IPS-18a (cell line): ENCODE data around the gene QRFP.

Experiments
- H3K27ac ChIP-seq: one replicate; pipeline ENCODE4 v1.5.1; 2013; ENCODE audit warnings: low read length
- H3K27me3 ChIP-seq: one replicate; pipeline ENCODE4 v1.6.1; 2013; ENCODE audit warnings: mild to moderate bottlenecking, low read length; ENCODE audit not compliant: control insufficient read depth, insufficient read depth
- H3K36me3 ChIP-seq: one replicate; pipeline ENCODE4 v1.6.1; 2013; ENCODE audit warnings: low read depth, low read length; ENCODE audit not compliant: control insufficient read depth
- H3K4me1 ChIP-seq: one replicate; pipeline ENCODE4 v1.6.1; 2013; ENCODE audit warnings: low read depth, low read length; ENCODE audit not compliant: control insufficient read depth
- H3K4me3 ChIP-seq: one replicate; pipeline ENCODE4 v1.5.1; 2013; ENCODE audit warnings: low read length
- H3K9ac ChIP-seq: one replicate; pipeline ENCODE4 v1.6.1; 2013; ENCODE audit warnings: mild to moderate bottlenecking, low read length, moderate library complexity
- H3K9me3 ChIP-seq: one replicate; pipeline ENCODE4 v1.6.1; 2013; ENCODE audit warnings: low read depth, low read length; ENCODE audit not compliant: control insufficient read depth

QRFP gene

GRCh38 chr9:130867556-130867955 lies 29.1 kb downstream of the QRFP start:
- H3K36me3 ChIP-seq = peaks cover 26% of the 10 kb centered on the region
- no peak overlapping the region for H3K4me3 ChIP-seq
- H3K27ac ChIP-seq = no peak overlapping the region
- no peak overlapping the region for H3K9ac ChIP-seq
- H3K9me3 ChIP-seq = no peaks in the 10 kb centered on the region
- H3K4me1 ChIP-seq = no peaks in the 10 kb centered on the region
- no peaks in the 10 kb centered on the region for H3K27me3 ChIP-seq

- no peak overlapping the region for H3K9ac ChIP-seq
- H3K4me1 ChIP-seq = no peaks in the 10 kb centered on the region
- H3K4me3 ChIP-seq = no peak overlapping the region
- peaks cover 19% of the 10 kb centered on the region for H3K36me3 ChIP-seq
- H3K9me3 ChIP-seq = no peaks in the 10 kb centered on the region
- no peaks in the 10 kb centered on the region for H3K27me3 ChIP-seq
- H3K27ac ChIP-seq = no peak overlapping the region
Observed at GRCh38 chr9:130866474-130866965, 30.1 kb downstream of the QRFP start.

DNA sequence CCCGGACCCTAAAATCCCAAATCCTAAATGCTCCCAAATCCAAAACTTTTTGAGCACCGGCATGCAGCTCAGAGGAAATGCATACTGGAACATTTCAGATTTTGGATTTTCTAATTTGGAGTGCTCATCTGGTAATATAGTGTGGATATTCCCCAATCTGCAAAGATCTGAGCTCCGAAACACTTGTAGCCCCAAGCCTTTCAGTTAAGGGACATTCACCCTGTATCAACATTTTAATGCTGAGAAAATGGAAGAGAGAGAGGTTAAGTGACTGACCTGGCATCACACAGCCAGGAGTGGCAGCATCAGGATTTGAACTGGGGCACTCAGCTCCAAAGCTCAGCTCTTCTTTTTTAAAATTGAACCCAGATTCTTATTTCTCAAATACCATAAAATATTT lies 30.7 kb downstream of the QRFP start:
- Histone ChIP-seq H3K9me3 (no peaks in the 10 kb centered on the region), H3K27me3 (no peaks in the 10 kb centered on the region), H3K9ac (no peak overlapping the region), H3K36me3 (peaks cover 16% of the 10 kb centered on the region), H3K27ac (no peak overlapping the region), H3K4me1 (no peaks in the 10 kb centered on the region), H3K4me3 (no peak overlapping the region)

DNA sequence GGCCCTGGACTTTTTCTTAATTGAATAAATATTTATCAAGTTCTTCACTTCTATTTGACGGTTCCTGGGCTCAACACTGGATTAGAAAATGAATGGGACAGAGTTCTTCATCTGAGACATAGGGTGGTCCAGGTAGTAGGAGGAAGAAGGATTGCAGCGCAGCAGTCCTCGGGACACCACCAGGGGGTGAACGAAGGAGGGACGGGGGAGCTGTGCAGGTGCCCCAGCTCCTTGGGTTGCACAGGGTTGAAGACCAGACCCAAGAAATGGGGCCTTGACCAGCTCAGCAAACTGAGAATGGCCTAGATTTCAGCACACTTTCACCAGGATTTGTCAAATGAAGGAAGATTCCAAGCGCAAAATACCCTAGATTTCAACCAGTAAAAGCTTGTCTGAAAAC lies 32.1 kb downstream of the QRFP start:
- Histone ChIP-seq H3K4me3 (no peak overlapping the region), H3K9me3 (no peaks in the 10 kb centered on the region), H3K36me3 (peaks cover 17% of the 10 kb centered on the region), H3K27me3 (no peaks in the 10 kb centered on the region), H3K4me1 (no peaks in the 10 kb centered on the region), H3K27ac (no peak overlapping the region), H3K9ac (no peak overlapping the region)

- Histone ChIP-seq H3K36me3 (peaks cover 23% of the 10 kb centered on the region), H3K9me3 (no peaks in the 10 kb centered on the region), H3K9ac (no peak overlapping the region), H3K27me3 (no peaks in the 10 kb centered on the region), H3K27ac (no peak overlapping the region), H3K4me1 (no peaks in the 10 kb centered on the region), H3K4me3 (no peak overlapping the region)
Observed at GRCh38 chr9:130862747-130863146, 33.9 kb downstream of the QRFP start.

DNA sequence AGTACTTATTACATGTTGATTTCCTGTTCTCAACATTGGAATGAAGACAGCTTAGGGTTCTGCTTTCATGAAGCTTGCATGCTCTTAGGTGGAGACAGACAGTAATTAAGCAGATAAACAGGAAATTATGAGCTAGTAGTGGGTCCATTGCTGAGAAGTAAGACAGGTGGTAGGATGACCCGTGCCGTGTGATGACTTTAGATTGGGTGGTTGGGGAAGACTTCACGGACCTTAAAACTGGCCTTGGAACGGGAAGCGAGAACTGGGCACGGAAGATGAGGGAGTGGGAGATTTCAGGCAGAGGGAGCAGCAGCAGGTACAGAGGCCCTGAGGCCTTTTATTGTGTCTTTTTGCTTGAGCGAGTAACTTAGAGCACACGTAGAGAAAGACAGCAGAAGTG lies 34.4 kb downstream of the QRFP start:
- Histone ChIP-seq H3K4me1 (no peaks in the 10 kb centered on the region), H3K4me3 (no peak overlapping the region), H3K36me3 (peaks cover 28% of the 10 kb centered on the region), H3K27ac (no peak overlapping the region), H3K9ac (no peak overlapping the region), H3K9me3 (no peaks in the 10 kb centered on the region), H3K27me3 (no peaks in the 10 kb centered on the region)

GRCh38 chr9:130861372-130862180 lies 35.0 kb downstream of the QRFP start:
- H3K9ac ChIP-seq = no peak overlapping the region

GRCh38 chr9:130860458-130861316 lies 35.9 kb downstream of the QRFP start:
- Histone ChIP-seq H3K4me3 (no peak overlapping the region), H3K27ac (no peak overlapping the region), H3K4me1 (no peaks in the 10 kb centered on the region), H3K9me3 (no peaks in the 10 kb centered on the region), H3K36me3 (peaks cover 38% of the 10 kb centered on the region), H3K9ac (no peak overlapping the region), H3K27me3 (no peaks in the 10 kb centered on the region)

More at GRCh38 chr9:130861372-130862180, 35.0 kb downstream of the QRFP start:
- no peaks in the 10 kb centered on the region for H3K27me3 ChIP-seq
- no peaks in the 10 kb centered on the region for H3K9me3 ChIP-seq
- no peak overlapping the region for H3K27ac ChIP-seq
- no peaks in the 10 kb centered on the region for H3K4me1 ChIP-seq
- peaks cover 34% of the 10 kb centered on the region for H3K36me3 ChIP-seq
- H3K4me3 ChIP-seq = no peak overlapping the region

- Histone ChIP-seq H3K36me3 (peaks cover 50% of the 10 kb centered on the region), H3K9me3 (no peaks in the 10 kb centered on the region), H3K27ac (no peak overlapping the region), H3K27me3 (no peaks in the 10 kb centered on the region), H3K9ac (no peak overlapping the region), H3K4me1 (no peaks in the 10 kb centered on the region), H3K4me3 (no peak overlapping the region)
Observed at GRCh38 chr9:130858739-130859705, 37.6 kb downstream of the QRFP start.

DNA sequence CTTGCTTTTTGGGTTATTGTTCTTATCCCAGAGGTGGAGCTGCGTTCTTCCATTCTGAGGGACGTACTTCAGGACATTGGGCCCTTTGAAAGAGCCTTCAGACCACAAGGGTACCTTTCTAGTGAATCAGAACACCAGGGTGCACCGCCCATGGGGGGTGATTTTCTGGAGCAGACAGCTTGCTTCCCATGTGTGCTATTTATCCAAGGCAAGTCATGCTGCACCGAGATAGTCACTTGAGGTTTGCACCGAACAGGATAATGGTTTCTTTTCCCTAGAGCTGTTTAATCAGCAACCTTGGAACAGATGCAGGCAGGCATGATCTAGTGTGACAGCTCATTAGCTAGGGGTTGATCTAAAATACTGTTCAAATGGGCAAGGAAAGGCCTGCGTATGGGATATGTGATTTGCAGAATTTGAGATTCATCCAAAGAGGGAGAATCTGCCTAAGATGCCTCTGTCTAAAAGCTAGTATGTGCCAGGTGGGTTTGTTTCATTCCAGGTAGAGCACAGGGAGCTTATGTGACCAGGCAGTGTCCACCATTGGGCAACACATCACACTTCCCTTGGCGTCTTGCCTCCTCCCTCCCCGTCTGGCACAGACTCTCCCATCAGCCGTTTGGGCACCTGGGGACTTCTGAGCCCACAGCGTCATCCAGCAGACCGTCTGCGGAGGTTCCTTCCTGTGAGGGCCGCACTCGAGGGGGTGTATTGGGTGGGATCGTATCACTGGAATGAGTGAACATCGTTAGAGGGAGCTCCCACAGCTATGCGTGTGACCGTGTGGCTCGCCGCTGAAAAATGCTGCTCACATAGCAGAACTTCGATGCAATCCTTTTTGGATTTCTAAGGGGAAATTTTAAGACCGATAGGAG lies 38.5 kb downstream of the QRFP start:
- Histone ChIP-seq H3K4me1 (no peaks in the 10 kb centered on the region), H3K9ac (no peak overlapping the region), H3K27ac (no peak overlapping the region), H3K27me3 (no peaks in the 10 kb centered on the region), H3K36me3 (peaks cover 52% of the 10 kb centered on the region), H3K9me3 (no peaks in the 10 kb centered on the region), H3K4me3 (no peak overlapping the region)
